Panc1 (cell line): Measurements from ENCODE around the gene EFTUD2. TPM values are rescaled to one million over a fixed set of nuclear protein-coding genes. Genes with fewer than 3 reads are reported as not detected.

Experiments
- ATAC-seq: fragments of 200-7000 bp; cut with Tn5 transposase; 2 replicates; pipeline ENCODE4 v1.9.1; 2020; ENCODE audit warnings: mild to moderate bottlenecking, moderate library complexity
- BruUV-seq: library from RNA; stranded (reverse); fragments of 400-500 nt; replicated peaks from 2 replicates; lab custom pipeline; 2021; lab: Mats Ljungman, UMichigan
- CTCF ChIA-PET: fragments of 300-600 bp; sonication (Branson Sonifier 250); formaldehyde crosslinking; loops from one replicate; lab custom pipeline; 2022; ENCODE audit warnings: antibody characterized with exemption; lab: Charles Lee
- POLR2A ChIA-PET: fragments of 300-600 bp; sonication (Branson Sonifier 250); formaldehyde crosslinking; loops from one replicate; lab custom pipeline; 2022; ENCODE audit warnings: antibody characterized with exemption; lab: Charles Lee
- DNase-seq: peaks from one replicate; pipeline ENCODE4 v3.0.0-alpha.2; 2010; ENCODE audit warnings: low read depth, low spot score
- H3K27ac ChIP-seq: 2 replicates; pipeline ENCODE4 v1.5.1; 2011; ENCODE audit warnings: mild to moderate bottlenecking, low read length, inconsistent platforms
- H3K27me3 ChIP-seq: fragments of 200-500 bp; sonication (Bioruptor generic); 2 replicates; pipeline ENCODE4 v1.6.0; 2014; ENCODE audit warnings: low read length, inconsistent platforms; ENCODE audit not compliant: control insufficient read depth, insufficient read depth
- H3K36me3 ChIP-seq: fragments of 200-500 bp; sonication (Bioruptor generic); 2 replicates; pipeline ENCODE4 v1.5.1; 2014; ENCODE audit warnings: inconsistent platforms, mild to moderate bottlenecking, low read length, moderate library complexity; ENCODE audit not compliant: control insufficient read depth, insufficient read depth
- H3K4me1 ChIP-seq: 2 replicates; pipeline ENCODE4 v1.5.1; 2011; ENCODE audit warnings: inconsistent platforms, mild to moderate bottlenecking, low read length, moderate library complexity; ENCODE audit not compliant: control insufficient read depth, insufficient read depth
- H3K4me3 ChIP-seq, 2 experiments: 2 replicates each; pipeline ENCODE4 v1.5.1; 2011 to 2012; ENCODE audit warnings: low read depth in 2 of 2, low read length in 2 of 2, mild to moderate bottlenecking in 2 of 2, inconsistent platforms in 1 of 2, moderate library complexity in 1 of 2
- H3K9me3 ChIP-seq: fragments of 200-500 bp; sonication (Bioruptor generic); 2 replicates; pipeline ENCODE4 v1.5.1; 2014; ENCODE audit warnings: low read depth, mild to moderate bottlenecking, inconsistent platforms, low read length, moderate library complexity; ENCODE audit not compliant: control insufficient read depth, insufficient read depth
- CTCF ChIP-seq: fragments of 450-650 bp; IDR thresholded peaks from 2 replicates; pipeline ENCODE4 v1.5.1; 2017; ENCODE audit warnings: mild to moderate bottlenecking
- POLR2AphosphoS5 ChIP-seq: IDR thresholded peaks from 2 replicates; pipeline ENCODE4 v1.6.1; 2012; ENCODE audit warnings: mild to moderate bottlenecking, low read depth, low read length, moderate library complexity
- REST ChIP-seq, 2 experiments: IDR thresholded peaks; 2 replicates each; pipeline ENCODE4 v1.6.1; 2011 to 2012; ENCODE audit warnings: low read depth in 2 of 2, control low read depth in 1 of 2, low read length in 1 of 2, mild to moderate bottlenecking in 1 of 2, moderate library complexity in 1 of 2; ENCODE audit not compliant: insufficient read depth in 1 of 2
- SIN3A ChIP-seq: IDR thresholded peaks from 2 replicates; pipeline ENCODE4 v1.6.1; 2012; ENCODE audit warnings: low read depth, mild to moderate bottlenecking, low read length, moderate library complexity, borderline replicate concordance; ENCODE audit not compliant: insufficient read depth
- TCF7L2 ChIP-seq: IDR thresholded peaks from 2 replicates; pipeline ENCODE4 v1.6.1; 2011; ENCODE audit warnings: mild to moderate bottlenecking, low read depth, low read length, inconsistent platforms
- in situ Hi-C: cut with HindIII; loops from 2 replicates; pipeline ENCODE4 v1.10.0; 2016; ENCODE audit warnings: low sequenced_read_pairs, low pct_unique_long_range_greater_than_20kb
- intact Hi-C: fragments of 100-400 bp; cut with micrococcal nuclease; formaldehyde crosslinking; loops from one replicate; pipeline ENCODE4 v1.10.0; 2022; ENCODE audit not compliant: unreplicated experiment
- total RNA-seq: library from RNA; stranded (reverse); gene quantifications from one replicate; pipeline ENCODE4 v1.2.1, GENCODE V29; 2021; ENCODE audit not compliant: unreplicated experiment

The EFTUD2 gene
- total RNA-seq, 1 experiment from 2014 or later: 98.0 TPM

- BruUV-seq: no TSS peak
- H3K27me3 ChIP-seq: no peaks in the 10 kb centered on the region
- TF ChIP-seq REST (IDR thresholded peaks at IDR 0.05; ENCODE audit: insufficient read depth in 1 of 2, low read depth in 2 of 2, low read length in 1 of 2) (no peak), CTCF (no peak), POLR2AphosphoS5 (no peak), TCF7L2 (no peak), SIN3A (no peak)
- in situ Hi-C loops (no loop called here), intact Hi-C loops (no loop called here)
- H3K27ac ChIP-seq: no peak overlapping the region
- no peaks in the 10 kb centered on the region for H3K9me3 ChIP-seq
- no peaks in the 10 kb centered on the region for H3K4me1 ChIP-seq
- peaks cover 2% of the 10 kb centered on the region; the same call in 1 of the 2 replicates for H3K36me3 ChIP-seq
- ATAC-seq: no peak
- POLR2A ChIA-PET: no interaction called here
- H3K4me3 ChIP-seq: no peak overlapping the region
- DNase-seq: no peak
- CTCF ChIA-PET: no interaction called here
These were observed 28.5 kb upstream of the EFTUD2 start for GRCh38 chr17:44927696-44928095.

- no peaks in the 10 kb centered on the region for H3K27me3 ChIP-seq
- H3K9me3 ChIP-seq: no peaks in the 10 kb centered on the region
- in situ Hi-C loops: no loop called here
- H3K27ac ChIP-seq: no peak overlapping the region
- H3K4me3 ChIP-seq: no peak overlapping the region
- intact Hi-C loops: no loop called here
- CTCF ChIA-PET: interaction anchor here (0.6 kb wide), 1 partner anchor 33 kb away, joined by 5 read pairs; no protein-coding TSS in a partner anchor
- DNase-seq (no peak), ATAC-seq (no peak; the same call in 1 of the 2 replicates)
- no peaks in the 10 kb centered on the region for H3K4me1 ChIP-seq
- BruUV-seq: no TSS peak
- POLR2A ChIA-PET: interaction anchor here (0.6 kb wide), 1 partner anchor 93 kb away, joined by 9 read pairs; no protein-coding TSS in a partner anchor
- peaks cover 2% of the 10 kb centered on the region; the same call in 1 of the 2 replicates for H3K36me3 ChIP-seq
- no peak for TF ChIP-seq TCF7L2
- no peak for TF ChIP-seq REST (IDR thresholded peaks at IDR 0.05; ENCODE audit: insufficient read depth in 1 of 2, low read depth in 2 of 2, low read length in 1 of 2)
- no peak for TF ChIP-seq SIN3A
- no peak for TF ChIP-seq POLR2AphosphoS5
- no peak for TF ChIP-seq CTCF
These were observed 27.7 kb upstream of the EFTUD2 start for GRCh38 chr17:44926821-44927525.
